ENCODE results near the gene WWP2.
A peak's percentile ranks its signal among the peaks of the same experiment; 100 is the strongest.

The WWP2 gene

GRCh38 chr16:69833357-69834282 is 71.5 kb downstream of the WWP2 start:
- H3K4me3 ChIP-seq (ENCODE audit: low read depth, low read length) = no peak overlapping the region
- TF ChIP-seq CTCF (conservative IDR thresholded peaks at IDR 0.05; ENCODE audit: low read depth, low read length) = no peak
- DNase-seq (ENCODE audit: low read depth) = peak; percentile 58

- no peak for DNase-seq (ENCODE audit: low read depth)
- H3K4me3 ChIP-seq (ENCODE audit: low read depth, low read length) = no peak overlapping the region
- TF ChIP-seq CTCF (conservative IDR thresholded peaks at IDR 0.05; ENCODE audit: low read depth, low read length) = no peak
Observed at GRCh38 chr16:69834807-69835466, 72.8 kb downstream of the WWP2 start.

- no peak for DNase-seq (ENCODE audit: low read depth)
- H3K4me3 ChIP-seq (ENCODE audit: low read depth, low read length) = no peak overlapping the region
- TF ChIP-seq CTCF (conservative IDR thresholded peaks at IDR 0.05; ENCODE audit: low read depth, low read length) = no peak
Observed at GRCh38 chr16:69836257-69836656, 74.1 kb downstream of the WWP2 start.

GRCh38 chr16:69837380-69837779 is 75.2 kb downstream of the WWP2 start:
- H3K4me3 ChIP-seq (ENCODE audit: low read depth, low read length) = no peak overlapping the region
- DNase-seq (ENCODE audit: low read depth) = no peak
- TF ChIP-seq CTCF (conservative IDR thresholded peaks at IDR 0.05; ENCODE audit: low read depth, low read length) = no peak

GRCh38 chr16:69838489-69838888 is 76.4 kb downstream of the WWP2 start:
- no peak for DNase-seq (ENCODE audit: low read depth)
- no peak for TF ChIP-seq CTCF (conservative IDR thresholded peaks at IDR 0.05; ENCODE audit: low read depth, low read length)
- no peak overlapping the region for H3K4me3 ChIP-seq (ENCODE audit: low read depth, low read length)

GRCh38 chr16:69839240-69839688 is 77.1 kb downstream of the WWP2 start:
- H3K4me3 ChIP-seq (ENCODE audit: low read depth, low read length) = no peak overlapping the region
- no peak for TF ChIP-seq CTCF (conservative IDR thresholded peaks at IDR 0.05; ENCODE audit: low read depth, low read length)
- DNase-seq (ENCODE audit: low read depth) = no peak
